ENCODE data around the gene NSRP1. TPM values are rescaled to one million over a fixed set of nuclear protein-coding genes. Genes with fewer than 3 reads are reported as not detected.

NSRP1 gene
- polyA plus RNA-seq, 1 experiment = 6.9 TPM

DNA sequence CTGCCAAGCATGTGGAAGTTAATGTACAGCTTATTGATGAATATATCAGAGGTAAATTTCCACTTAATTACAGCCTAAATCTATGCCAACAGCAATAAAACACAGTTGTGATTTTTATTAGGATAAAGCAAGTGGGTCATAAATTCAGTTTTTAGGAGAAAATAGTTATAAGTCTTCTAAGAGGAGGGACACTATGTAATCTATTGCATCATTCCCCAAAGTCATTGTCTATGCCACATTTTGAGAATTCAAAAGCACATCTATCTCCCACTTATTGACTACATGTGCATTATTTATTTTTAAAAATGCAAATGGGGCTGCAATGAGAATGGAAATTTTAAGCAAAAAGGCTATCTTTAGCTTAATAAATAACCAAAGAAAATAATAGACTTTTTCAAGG lies 23.7 kb upstream of the NSRP1 start:
- TF ChIP-seq, protein P1, sequence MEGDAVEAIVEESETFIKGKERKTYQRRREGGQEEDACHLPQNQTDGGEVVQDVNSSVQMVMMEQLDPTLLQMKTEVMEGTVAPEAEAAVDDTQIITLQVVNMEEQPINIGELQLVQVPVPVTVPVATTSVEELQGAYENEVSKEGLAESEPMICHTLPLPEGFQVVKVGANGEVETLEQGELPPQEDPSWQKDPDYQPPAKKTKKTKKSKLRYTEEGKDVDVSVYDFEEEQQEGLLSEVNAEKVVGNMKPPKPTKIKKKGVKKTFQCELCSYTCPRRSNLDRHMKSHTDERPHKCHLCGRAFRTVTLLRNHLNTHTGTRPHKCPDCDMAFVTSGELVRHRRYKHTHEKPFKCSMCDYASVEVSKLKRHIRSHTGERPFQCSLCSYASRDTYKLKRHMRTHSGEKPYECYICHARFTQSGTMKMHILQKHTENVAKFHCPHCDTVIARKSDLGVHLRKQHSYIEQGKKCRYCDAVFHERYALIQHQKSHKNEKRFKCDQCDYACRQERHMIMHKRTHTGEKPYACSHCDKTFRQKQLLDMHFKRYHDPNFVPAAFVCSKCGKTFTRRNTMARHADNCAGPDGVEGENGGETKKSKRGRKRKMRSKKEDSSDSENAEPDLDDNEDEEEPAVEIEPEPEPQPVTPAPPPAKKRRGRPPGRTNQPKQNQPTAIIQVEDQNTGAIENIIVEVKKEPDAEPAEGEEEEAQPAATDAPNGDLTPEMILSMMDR (IDR thresholded peaks at IDR 0.05; ENCODE audit: insufficient read depth, low read depth, low read length) = no peak
- POLR2A ChIA-PET = no interaction called here
- no peaks in the 10 kb centered on the region for H3K27me3 ChIP-seq (ENCODE audit: control insufficient read depth, insufficient read depth, low read length)
- DNase-seq (ENCODE audit: low read depth) = no peak
- no peak overlapping the region for H3K4me3 ChIP-seq (ENCODE audit: low read depth, low read length)
- CTCF ChIA-PET = interaction anchor here (0.5 to 8.3 kb wide), 32 partner anchors 9 to 519 kb away, joined by 3 to 110 read pairs (median 4); partner anchors contain the start of gene SSH2
- H3K36me3 ChIP-seq (ENCODE audit: control insufficient read depth, insufficient read depth, low read length) = no peaks in the 10 kb centered on the region

DNA sequence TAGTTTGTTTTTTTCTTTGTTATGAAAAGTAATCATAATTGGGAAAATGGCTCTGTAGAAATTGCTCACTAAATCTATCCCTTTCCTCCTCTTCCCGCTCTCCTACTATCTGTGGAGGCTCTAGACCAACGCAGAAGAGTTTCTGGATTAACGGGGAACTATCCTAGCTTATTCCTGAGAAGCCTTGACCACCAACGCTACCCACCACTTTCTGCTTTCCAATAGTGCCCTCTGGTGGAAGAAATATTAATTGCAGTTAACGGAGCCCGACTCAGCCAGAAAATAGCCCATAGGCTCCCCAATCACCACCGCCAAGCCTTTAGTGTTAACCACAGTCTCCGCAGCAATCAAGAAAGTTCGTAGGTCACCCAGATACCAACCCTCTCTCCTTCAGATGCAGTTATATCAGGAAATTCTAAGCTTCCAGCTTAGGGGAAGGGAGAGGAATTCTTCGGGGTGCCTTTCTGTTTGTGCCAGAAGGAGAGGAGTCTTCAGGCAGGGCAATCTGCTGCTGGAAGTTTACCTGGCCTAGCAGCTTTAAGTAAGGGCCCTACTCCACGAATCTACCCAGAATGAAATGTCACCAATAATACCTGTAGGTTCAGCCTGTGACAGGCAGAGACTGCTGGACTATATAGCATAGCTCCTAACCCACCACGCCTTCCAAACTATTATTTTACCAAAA lies 23.0 kb upstream of the NSRP1 start:
- DNase-seq (ENCODE audit: low read depth) = no peak
- Histone ChIP-seq H3K27me3 (ENCODE audit: control insufficient read depth, insufficient read depth, low read length) (no peaks in the 10 kb centered on the region), H3K4me3 (ENCODE audit: low read depth, low read length) (no peak overlapping the region), H3K36me3 (ENCODE audit: control insufficient read depth, insufficient read depth, low read length) (no peaks in the 10 kb centered on the region)
- TF ChIP-seq, protein P1 (IDR thresholded peaks at IDR 0.05; ENCODE audit: insufficient read depth, low read depth, low read length) = peak; percentile 68
- CTCF ChIA-PET = interaction anchor here (0.6 to 8.3 kb wide), 36 partner anchors 9 to 520 kb away, joined by 3 to 110 read pairs (median 4); partner anchors contain the start of gene SSH2
- POLR2A ChIA-PET = interaction anchor here (0.5 kb wide), 1 partner anchor 66 kb away, joined by 3 read pairs; no protein-coding TSS in a partner anchor

DNA sequence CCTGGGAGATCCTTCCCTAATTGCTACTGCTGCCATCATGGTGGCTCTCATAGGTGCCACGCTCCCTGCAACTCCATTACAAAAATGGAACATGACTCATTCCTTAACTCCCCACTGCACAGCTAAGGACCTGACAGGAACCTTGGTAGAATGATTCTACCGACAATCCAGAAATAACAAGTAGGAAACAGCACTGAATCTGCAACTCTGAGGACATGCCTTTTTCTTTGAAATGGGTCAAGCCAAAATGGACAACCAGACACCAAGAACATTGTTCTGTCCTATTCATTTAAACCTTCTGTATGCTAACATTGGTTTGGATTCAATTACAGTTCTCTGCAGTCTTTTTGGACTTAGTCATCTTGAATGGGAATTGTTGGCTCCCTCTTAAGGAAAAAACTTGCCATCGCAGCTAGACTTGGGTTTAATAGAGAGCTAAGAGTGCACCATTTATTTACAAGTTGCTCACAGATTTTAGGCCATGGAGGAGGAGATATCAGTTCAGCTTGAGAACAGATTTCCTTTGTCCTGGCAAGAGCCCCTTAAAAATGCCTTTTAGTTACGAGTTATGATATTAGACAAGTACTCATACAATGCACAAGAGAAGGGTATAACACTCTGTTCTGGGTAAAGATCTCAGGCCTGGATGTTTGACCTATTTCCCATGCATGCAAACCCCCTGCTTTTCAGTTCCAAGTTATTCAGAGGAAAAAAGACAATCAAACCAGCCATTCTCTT lies 20.9 kb upstream of the NSRP1 start:
- CTCF ChIA-PET = interaction anchor here (0.6 to 8.3 kb wide), 17 partner anchors 9 to 791 kb away, joined by 3 to 110 read pairs (median 5); partner anchors contain the start of gene SSH2
- peak; percentile 50 for DNase-seq (ENCODE audit: low read depth)
- POLR2A ChIA-PET = no interaction called here
- TF ChIP-seq, protein P1 (IDR thresholded peaks at IDR 0.05; ENCODE audit: insufficient read depth, low read depth, low read length) = peak; percentile 75
- Histone ChIP-seq H3K36me3 (ENCODE audit: control insufficient read depth, insufficient read depth, low read length) (no peaks in the 10 kb centered on the region), H3K4me3 (ENCODE audit: low read depth, low read length) (no peak overlapping the region), H3K27me3 (ENCODE audit: control insufficient read depth, insufficient read depth, low read length) (no peaks in the 10 kb centered on the region)

DNA sequence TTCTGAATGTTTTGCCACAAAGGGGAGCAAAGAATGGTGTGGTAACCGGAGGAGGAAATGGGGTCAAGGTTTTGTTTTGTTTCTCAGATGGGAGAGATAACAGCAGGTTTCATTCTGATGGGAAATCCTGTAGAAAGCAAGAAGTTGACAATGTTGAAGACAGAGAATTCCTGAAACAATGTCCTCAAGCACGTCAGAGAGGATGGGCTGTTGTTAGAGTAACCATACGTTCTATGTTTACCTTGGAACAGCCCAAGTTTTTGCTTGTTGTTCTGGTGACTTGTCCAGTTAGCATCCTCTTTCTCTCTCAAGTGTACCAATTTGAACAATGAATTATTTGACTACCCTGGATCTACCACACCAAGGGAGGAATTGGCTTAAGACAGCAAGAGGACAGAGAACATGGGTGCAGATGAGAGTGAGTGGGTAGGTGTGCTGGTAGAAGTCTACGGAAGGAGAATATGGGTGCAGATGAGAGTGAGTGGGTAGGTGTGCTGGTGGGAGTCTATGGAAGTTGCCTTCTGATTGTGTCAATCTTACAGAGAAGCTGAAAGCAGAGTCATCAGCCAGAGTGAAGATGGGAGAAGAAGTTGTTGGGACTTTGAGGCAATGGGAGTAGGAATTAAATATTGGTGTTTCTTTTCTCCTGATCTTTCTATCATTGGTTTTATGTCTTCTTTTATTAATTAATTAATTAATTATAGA lies 14.8 kb upstream of the NSRP1 start:
- TF ChIP-seq, protein P1 (IDR thresholded peaks at IDR 0.05; ENCODE audit: insufficient read depth, low read depth, low read length) = no peak
- no peaks in the 10 kb centered on the region for H3K36me3 ChIP-seq (ENCODE audit: control insufficient read depth, insufficient read depth, low read length)
- POLR2A ChIA-PET = no interaction called here
- H3K4me3 ChIP-seq (ENCODE audit: low read depth, low read length) = no peak overlapping the region
- CTCF ChIA-PET = no interaction called here
- peaks cover 4% of the 10 kb centered on the region; the same call in 1 of the 2 replicates for H3K27me3 ChIP-seq (ENCODE audit: control insufficient read depth, insufficient read depth, low read length)
- DNase-seq (ENCODE audit: low read depth) = no peak

Data from BJ (cell line).